Activated naive CD8-positive, alpha-beta T cell treated with anti-CD3 and anti-CD28 coated beads, Interleukin-2, amount 50 U/mL, for 16 hours (primary cell): Measurements from ENCODE around the gene NKX6-2.
"Not testable (repeated sequence)": the region's sequence is repeated elsewhere in the genome, so short reads cannot be mapped to it uniquely, and the experiment has no call there.

Source experiments
- DNase-seq: peaks from one replicate; pipeline ENCODE4 v3.0.0-alpha.2; 2020; ENCODE audit warnings: low read depth, low spot score

The NKX6-2 gene

DNA sequence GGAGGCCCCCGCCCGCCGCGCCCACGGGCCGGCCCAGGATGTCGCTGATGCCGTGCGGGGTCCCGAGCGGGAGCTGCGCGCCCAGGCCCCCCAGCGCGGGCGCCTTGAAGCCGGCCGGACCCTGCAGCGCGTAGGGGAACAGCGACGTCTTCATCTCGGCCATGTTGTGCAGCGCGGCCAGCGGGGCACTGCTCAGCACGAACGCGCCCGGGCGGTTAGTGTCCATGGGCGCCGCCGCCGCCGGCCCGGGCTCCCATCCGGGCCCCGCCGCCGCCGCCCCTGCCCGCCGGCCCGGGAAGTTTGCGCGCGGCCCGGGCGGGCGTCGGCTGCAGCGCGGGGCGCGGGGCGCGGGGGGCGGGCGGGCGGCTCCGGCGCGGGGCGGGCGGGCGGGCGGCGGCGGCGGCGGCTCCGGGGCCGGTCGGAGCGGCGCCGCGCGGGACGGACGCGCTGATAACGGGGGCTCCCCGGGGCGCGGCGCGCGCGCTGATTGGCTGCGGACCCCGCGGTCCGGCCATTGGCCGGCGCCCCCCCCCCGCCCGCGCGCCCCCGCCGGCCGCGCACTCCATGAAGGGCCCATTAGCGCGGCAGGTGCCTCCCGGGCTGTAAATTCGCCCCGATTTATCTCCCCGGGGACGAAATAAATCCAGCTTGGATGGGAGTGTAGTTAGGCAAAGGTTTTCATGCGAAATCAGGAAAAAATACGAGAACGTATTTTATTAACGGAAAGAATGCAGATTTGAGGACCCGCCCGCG lies at the start of gene NKX6-2:
NKX6-2 (minus strand) TSS at position 425 of the 753 bp plus-strand sequence; CDS start at position 226, 199 bp downstream.
- no peak for DNase-seq

DNA sequence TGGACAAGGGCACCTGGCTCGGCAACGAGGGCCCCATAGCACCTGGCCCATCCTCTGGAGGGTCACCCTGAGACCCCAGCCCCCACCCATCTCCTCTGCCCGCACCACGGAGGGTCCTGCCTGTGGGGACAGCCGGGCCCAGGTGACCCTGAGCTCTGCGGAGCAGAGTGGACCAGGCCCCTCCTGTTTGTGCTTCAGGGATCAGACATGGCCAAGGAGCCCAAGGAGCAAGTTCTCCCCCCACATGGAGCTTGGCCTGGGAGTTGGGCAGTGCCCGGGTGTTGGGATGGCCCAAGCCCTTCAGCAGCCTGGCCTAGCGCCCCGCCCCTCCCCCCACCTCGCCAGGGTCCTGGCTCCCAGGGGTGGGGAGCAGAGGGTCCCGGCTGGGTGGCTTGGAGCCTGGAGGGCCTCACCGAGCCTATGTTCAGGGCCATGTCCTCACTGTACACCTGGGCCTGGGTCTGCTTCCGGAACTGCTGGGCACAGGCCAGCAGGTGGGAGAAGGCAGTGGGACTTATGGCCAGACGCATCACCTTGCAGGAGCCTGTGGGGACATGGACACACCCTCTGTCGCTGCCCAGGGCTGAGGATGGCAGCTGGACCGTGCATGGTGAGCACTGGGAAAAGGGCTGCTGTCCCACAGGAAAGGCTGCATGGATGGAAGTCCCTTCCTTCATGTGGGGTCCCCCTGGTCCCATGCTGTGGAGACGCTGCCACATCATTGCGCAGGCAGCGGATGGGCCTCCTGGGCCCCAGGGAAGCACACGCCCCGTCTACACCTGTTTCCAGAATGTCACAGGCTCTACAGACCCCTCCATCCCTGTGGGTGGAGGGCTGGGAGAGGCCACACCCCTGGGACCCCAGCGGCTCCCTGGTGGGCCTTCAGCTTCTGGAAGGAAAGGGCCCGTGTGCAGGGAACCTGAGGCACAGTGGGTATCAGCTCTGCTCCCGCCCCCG lies 49.2 kb upstream of the NKX6-2 start:
- DNase-seq: no peak

DNA sequence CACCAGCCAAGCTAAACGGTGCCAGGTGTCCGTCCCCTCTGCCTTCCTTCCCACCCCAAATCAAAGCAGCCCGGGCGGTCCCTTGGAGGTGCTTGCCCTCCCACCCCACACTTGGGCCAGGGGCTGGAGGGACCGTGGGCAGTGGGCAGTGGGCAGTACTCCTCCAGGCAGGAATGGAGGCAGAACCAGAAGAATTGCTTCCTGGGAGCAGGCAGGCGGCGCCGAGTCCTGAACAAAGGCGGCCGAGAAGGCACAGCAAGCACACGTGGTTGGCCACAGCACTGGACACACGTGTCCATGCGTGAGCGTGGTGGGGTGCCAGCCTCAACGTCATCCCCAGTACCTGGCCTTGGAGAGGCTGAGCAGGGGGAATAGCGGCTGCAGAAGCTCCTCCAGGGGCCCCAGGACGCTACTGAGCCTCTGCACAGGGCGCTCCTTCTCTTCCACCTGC lies 48.4 kb upstream of the NKX6-2 start:
- no peak for DNase-seq

DNA sequence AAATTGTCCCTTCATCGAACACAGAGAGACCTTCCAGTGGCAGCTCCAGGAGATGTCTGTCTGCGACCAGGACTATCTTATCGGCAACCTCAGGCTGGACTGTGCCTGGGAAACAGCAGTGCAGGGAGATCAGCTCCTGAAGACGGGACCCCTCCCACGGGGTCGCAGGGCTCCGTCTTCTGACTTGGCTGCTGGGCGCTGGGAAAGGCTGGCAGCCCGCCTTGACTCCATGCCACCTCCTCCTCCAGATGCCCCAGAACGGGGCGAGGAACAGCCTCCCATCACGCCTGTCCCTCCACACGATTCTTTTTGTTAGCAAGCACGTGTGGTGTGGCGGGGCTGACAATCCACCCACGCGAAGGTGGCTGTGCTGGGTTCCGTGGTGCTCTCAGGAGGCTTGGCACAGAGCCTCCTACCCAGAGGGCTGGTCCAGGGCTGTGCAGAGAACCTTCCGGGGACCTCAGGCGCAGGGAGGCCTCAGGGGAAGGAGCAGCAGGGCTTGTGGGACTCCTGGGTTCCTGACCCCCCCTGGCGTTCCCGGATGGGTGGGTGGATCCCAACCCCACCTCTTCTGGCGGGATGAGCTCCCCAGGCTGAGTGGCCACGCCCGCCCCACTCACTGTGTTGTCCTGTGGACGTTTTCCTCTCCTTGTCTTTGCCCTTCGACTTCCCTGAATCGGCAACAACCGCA lies 47.6 kb upstream of the NKX6-2 start:
- no peak for DNase-seq

DNA sequence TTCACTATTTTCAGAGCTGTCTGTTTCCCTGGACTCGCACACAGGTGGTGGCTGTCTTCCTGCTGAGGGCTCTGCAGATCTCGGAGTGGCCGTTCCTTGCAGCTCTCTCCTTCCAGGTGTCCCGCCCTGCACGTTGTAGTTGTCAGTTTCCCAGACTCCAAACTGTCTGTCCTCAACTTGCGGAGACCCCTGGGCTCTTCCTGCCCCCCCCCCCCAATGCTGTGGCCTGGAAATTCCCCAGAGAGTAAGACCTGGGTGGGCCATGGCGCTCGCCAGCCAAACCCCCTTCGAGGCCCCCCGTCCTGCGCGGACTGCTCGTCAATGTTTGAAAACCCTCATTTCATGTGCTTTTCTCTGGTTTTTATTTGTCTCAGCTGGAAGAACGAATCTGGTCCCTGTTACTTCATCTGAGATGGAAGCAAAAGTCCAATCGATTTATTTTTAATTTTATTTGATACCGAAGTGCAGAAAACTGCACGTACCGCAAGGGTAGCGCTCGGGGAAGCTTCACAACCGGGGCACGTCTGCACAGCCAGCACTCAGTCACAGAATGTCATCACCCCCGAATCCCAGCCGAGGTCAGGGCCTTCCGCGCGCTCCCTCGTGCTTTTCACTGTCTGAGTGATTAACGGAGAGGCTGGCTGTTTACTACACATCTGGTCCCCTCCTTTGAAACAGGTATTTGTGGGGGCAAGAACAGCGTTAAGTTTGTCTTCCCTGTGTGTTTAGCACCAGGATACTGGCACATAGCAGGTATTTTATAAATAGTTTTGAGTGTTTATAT lies 46.4 kb upstream of the NKX6-2 start:
- no peak for DNase-seq

DNA sequence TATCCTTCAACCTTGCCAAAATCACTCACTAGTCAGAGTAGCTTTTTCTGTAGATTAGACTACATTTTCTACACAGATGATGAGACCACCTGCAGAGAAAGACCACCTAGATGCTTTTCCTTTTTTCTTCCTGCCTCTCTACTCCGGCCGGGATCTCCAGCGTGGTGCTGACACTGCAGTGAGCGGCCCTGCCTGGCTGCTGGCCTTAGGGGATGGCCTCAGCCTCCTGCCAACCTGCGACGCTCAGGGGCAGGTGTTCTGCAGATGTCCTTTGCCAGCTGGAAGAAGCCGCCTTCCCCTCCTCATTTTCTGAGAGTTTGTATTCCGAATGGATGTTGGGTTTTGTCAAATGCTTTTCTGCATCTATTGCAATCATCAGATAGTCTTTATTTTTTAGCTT lies 43.5 kb upstream of the NKX6-2 start:
- DNase-seq: no peak

DNA sequence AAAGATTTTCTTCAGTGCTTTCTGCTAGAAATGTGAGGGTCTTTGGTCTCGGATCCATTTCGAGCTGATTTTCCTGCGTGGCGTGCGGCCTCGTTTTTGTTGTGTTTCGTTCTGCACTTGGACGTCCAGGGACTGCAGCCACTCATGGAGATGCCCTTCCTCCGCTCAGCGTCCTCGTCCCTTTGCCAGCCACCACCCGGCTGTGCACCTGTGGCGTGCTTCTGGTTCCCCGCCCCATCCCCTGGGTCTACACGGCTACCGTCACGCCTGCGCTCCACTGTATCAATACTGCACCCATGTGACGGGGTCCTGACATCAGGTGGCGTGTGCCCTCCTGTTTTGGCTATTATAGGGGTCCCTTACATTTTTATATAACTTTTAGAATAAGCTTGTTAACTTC lies 42.7 kb upstream of the NKX6-2 start:
- no peak for DNase-seq

DNA sequence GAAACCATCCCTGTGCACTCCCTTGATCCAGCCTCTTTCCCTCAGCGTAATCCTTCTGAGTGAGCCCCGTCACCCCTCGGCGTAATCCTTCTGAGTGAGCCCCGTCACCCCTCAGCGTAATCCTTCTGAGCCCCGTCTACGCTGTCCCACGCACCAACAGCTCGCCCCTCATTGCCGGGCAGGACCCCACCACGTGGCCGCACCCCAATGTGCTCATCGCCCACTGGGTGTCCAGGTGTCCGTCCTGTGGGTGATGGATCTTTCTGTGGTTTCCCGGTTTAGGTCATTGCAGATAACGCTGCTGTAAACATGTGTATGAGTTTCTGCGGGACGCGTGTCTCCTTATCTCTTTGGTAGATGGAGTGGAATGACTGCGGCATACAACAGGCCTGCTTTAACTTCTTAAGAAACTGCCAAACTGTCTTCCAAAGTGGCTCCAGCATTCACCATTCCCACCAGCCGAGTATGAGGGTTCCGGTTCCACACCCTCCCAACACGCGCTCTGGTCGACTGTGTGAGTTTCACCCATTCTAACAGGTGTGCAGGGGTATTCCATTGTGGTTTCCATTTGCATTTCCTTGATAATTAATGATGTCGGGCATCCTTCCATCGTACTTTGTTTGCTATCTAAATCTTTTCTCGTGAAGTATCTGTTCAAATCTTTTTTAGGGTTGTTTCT lies 42.1 kb upstream of the NKX6-2 start:
- no peak for DNase-seq

DNA sequence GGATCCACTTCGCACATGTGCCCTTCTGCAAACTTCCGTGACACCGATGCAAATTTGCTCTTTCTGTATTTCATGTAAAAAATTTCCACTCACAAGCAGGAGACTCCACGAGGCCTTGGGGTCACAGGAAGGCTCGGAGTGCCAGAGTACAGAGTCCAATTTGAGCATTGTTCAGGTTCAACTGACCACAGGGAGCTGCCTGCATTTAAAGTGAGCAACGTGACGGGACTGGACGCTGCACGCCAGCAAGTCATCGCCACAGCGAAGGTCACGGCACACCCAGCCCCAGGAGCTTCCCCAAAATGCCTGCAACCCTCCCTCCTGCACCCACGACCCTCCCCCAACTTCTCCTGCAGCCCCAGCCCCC lies 41.5 kb upstream of the NKX6-2 start:
- no peak for DNase-seq

DNA sequence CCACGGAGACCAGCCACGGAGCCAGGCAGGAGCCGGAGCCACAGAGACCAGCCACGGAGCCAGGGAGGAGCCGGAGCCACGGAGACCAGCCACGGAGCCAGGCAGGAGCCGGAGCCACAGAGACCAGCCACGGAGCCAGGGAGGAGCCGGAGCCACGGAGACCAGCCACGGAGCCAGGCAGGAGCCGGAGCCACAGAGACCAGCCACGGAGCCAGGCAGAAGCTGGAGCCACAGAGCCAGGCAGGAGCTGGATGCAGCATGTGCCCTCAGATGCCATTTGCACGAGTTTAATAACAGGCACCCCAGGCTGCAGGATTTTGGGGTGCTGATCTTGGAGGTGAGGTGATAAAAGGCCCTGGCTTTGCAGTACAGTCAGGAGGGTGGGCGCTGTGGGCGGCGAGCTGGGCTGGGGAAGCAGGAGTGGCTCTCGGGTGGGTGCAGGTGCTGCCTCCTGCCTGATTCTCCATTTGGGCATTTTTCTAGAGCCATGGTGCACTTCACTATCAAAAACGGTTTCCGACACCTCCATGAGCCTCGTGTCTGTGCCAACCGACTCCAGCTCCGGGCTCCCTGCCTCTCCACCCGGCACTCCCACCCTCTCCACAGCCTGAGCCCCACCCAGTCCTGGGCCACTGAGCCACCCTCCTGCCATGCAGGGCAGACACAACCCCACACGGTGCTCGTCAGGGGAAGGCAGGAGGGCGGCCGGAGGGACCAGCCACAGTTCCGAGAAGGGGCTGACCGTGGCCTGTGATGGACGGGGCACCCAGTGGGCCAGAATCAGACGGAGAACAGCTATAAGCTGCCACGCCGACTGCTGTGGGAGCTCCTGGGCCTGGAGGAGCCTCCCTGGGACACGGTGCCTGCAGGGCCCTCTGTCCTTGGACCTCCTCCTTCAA lies 40.8 kb upstream of the NKX6-2 start:
- no peak for DNase-seq

DNA sequence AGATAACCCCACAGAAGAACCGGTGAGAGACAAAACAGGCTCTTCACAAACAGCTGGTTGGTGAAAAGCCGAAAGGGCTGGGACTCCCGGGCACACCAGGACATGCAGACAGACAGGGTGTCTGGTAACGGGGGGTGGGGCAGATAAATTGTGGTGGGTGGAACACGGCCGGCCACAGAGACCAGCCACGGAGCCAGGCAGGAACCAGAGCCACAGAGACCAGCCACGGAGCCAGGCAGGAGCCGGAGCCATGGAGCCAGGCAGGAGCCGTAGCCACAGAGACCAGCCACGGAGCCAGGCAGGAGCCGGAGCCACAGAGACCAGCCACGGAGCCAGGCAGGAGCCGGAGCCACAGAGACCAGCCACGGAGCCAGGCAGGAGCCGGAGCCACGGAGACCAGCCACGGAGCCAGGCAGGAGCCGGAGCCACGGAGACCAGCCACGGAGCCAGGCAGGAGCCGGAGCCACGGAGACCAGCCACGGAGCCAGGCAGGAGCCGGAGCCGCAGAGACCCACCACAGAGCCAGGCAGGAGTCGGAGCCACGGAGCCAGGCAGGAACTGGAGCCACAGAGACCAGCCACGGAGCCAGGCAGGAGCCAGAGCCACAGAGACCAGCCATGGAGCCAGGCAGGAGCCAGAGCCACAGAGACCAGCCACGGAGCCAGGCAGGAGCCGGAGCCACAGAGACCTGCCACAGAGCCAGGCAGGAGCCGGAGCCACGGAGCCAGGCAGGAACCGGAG lies 40.0 kb upstream of the NKX6-2 start:
- not testable (repeated sequence) for DNase-seq

DNA sequence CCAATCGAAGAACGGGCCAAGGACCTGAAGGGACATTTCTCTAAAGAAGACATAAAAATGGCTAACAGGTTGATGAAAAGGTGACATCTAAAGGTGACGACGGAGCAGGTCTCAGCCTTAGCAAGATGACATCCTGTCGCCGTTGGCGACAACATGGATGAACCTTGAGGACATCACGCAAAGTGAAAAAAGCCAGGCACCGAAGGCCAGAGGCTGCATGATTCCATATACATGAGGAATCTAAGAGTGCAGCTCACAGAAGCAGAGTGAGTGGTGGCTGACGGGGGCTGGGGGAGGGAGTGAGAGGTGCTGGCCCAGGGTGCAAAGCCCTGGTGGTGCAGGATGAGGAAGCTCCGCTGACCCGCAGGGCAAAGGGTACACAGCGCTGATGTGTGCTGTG lies 34.1 kb upstream of the NKX6-2 start:
- DNase-seq: no peak

DNA sequence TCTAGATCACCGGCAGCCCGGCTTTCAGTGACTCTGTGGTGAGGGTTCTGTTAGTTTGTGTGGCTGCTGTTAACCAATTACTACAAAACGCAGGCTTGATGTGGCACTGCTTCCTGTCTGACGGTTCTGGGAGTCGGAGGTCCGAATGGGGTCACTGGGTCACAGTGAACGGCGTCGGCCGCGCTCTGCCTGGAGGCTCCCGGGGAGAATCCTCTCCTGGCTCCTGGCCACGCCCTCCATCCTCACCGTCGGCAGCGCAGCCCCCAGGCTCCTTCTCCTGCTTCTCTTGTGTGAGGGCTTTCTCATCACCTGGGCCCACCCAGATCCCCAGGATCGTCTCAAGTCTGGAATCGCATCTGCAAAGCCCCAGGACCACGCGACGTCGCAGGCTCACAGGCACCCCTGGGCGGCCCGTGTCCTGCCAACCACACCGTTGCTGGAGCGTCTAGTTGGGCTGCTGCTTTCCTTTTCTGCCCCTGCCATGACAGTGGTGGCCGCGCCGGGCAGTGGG lies 31.8 kb upstream of the NKX6-2 start:
- DNase-seq: no peak

DNA sequence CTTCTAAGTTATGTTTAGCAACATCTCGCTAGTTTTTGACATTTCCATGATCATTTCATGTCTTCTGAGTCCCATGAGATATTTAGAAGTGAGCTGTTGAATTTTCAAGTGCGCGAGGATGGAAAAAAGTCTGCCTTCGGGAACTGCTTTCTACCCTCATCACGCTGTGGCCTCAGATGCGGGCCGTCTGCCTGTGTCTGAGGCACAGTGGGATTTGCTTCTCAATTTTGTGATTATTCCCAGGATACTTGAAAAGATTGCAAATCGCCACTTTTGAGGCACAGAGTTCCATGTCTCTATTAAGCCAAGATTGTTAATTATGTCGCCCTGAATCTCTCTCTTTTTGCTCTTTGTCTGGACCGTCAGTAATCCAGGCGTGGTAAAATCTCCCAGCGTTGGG lies 30.8 kb upstream of the NKX6-2 start:
- DNase-seq: no peak

DNA sequence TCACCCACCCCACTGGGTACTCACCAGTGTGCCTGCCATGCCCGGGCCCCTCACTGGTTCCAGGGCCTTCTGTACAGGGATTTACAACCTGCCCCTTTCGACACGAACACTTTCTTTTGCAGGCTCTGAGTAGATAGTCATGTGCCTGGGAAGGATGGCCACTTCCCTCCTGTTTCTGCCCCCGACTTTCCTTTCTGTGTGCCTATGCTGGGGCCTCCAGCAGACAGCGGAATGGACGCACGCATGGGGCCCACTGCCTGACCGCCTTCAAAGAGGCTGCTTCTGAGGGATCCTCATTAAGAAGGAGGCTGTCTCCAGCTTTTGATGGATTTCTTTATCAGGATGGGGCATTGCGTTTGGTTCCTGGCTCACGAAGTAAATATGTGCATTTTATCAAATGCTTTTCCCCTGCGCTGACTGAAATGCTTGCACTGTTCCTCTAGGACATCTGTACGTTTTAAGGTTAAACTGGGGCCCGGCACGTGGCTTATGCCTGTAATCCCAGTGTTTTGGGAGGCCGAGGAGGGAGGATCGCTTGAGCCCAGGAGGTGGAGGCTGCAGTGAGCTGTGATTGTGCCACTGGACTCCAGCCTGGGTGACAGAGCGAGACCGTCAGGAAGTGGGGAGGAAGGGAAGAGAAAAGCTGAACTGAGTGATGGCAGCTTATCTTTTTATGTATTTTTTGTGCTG lies 29.4 kb upstream of the NKX6-2 start:
- no peak for DNase-seq

DNA sequence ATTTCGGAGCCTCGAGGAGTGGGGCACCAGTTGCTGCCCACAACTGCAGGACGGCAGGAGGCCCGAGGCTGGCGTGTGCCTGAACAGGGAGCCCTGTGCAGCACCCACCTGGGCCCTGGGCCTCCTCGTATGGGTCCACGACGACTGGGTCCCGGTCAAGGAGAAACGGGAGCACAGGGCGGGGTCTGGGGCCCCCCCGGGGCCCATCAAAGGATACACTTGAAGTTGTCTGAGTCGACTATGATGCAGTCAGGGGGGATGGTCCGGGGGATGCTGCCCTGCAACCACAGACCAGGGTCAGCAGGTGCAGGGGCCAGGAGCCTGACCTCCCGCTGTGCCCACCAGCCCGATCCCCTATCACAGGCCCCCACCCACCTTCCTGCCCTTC lies 28.5 kb upstream of the NKX6-2 start:
- no peak for DNase-seq

DNA sequence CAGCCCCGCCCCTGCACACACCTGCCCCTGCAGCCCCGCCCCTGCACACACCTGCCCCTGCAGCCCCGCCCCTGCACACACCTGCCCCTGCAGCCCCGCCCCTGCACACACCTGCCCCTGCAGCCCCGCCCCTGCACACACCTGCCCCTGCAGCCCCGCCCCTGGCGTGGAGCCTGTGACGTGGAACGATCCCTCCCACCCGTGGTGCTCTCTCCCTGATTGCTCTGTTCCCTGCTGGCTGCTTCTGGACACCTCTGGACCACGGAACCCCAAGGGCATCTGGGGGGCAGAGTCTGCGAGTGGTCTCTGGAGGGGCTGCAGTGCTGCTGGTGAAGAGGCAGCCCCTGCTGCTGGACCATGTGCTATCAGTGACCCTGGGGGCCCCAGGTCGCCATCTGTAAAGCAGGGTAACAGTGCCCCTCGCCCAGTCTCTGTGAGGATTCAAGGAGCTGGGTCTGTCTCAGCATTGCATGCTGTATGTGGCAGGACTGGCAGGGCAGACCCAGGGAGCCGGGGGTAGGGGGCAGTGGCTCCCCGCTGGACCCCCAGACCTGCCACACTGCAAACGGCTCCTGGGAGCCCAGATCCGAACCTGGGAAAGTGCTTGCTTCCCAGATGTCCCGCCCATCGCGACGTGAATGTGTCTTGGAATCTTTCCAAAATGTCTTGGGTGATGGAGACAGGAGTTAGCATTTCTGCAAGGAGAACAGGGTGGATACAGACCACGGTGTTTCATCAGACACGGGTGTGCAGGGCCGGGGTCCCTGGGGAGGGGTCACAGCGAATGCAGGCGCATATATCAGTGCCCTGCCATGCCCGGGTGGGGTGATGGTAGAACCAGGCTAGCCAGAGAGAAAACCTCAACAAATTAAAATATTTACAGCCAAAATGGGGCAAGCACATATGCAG lies 27.9 kb upstream of the NKX6-2 start:
- no peak for DNase-seq
